Measurements from ENCODE around the gene STXBP5L.
"Not testable (repeated sequence)": the region's sequence is repeated elsewhere in the genome, so short reads cannot be mapped to it uniquely, and the experiment has no call there.

The STXBP5L gene

DNA sequence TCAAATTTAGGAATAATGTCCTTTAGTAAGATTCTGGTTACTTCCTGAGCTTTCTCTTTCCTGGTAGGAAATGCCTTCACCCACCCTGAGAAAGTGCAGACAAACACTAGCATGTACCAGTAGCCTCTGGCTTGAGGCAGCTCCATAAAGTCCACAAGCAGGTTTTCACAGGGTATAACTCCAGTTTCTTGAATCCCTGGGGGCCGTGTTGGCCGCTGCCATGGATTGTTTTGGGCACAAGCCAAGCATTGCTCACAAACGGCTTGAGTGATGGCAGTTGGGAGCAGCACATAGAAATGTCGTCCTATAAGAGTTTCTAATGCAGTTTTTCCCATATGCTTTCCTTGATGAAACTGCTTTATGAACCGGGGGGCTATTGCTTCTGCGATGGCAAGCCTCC, 164.1 kb downstream of the STXBP5L start:
- H3K4me3 ChIP-seq (ENCODE audit: low read depth, low read length): no peak overlapping the region
- H3K79me2 ChIP-seq: no peaks in the 10 kb centered on the region
- no peaks in the 10 kb centered on the region for H3K36me3 ChIP-seq (ENCODE audit: control insufficient read depth, insufficient read depth, low read length)
- no peak overlapping the region for H2AFZ ChIP-seq
- H3K9ac ChIP-seq: no peak overlapping the region
- H3K4me2 ChIP-seq (ENCODE audit: low read length): no peak overlapping the region
- H3K27ac ChIP-seq: no peak overlapping the region
- TF ChIP-seq, protein P1, sequence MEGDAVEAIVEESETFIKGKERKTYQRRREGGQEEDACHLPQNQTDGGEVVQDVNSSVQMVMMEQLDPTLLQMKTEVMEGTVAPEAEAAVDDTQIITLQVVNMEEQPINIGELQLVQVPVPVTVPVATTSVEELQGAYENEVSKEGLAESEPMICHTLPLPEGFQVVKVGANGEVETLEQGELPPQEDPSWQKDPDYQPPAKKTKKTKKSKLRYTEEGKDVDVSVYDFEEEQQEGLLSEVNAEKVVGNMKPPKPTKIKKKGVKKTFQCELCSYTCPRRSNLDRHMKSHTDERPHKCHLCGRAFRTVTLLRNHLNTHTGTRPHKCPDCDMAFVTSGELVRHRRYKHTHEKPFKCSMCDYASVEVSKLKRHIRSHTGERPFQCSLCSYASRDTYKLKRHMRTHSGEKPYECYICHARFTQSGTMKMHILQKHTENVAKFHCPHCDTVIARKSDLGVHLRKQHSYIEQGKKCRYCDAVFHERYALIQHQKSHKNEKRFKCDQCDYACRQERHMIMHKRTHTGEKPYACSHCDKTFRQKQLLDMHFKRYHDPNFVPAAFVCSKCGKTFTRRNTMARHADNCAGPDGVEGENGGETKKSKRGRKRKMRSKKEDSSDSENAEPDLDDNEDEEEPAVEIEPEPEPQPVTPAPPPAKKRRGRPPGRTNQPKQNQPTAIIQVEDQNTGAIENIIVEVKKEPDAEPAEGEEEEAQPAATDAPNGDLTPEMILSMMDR (IDR thresholded peaks at IDR 0.05): no peak
- no peaks in the 10 kb centered on the region for H3K4me1 ChIP-seq
- H3K9me3 ChIP-seq (ENCODE audit: control insufficient read depth, low read length): no peaks in the 10 kb centered on the region
- H3K27me3 ChIP-seq (ENCODE audit: control insufficient read depth, insufficient read depth, low read length): no peaks in the 10 kb centered on the region

GRCh38 chr3:121073011-121073410, 165.0 kb downstream of the STXBP5L start:
- H2AFZ ChIP-seq: no peak overlapping the region
- no peaks in the 10 kb centered on the region for H3K79me2 ChIP-seq
- H3K4me1 ChIP-seq: no peaks in the 10 kb centered on the region
- H3K9me3 ChIP-seq (ENCODE audit: control insufficient read depth, low read length): no peaks in the 10 kb centered on the region
- no peak overlapping the region for H3K27ac ChIP-seq
- H3K36me3 ChIP-seq (ENCODE audit: control insufficient read depth, insufficient read depth, low read length): no peaks in the 10 kb centered on the region
- H3K4me2 ChIP-seq (ENCODE audit: low read length): no peak overlapping the region
- no peaks in the 10 kb centered on the region for H3K27me3 ChIP-seq (ENCODE audit: control insufficient read depth, insufficient read depth, low read length)
- TF ChIP-seq, protein P1 (IDR thresholded peaks at IDR 0.05): no peak
- no peak overlapping the region for H3K4me3 ChIP-seq (ENCODE audit: low read depth, low read length)
- no peak overlapping the region for H3K9ac ChIP-seq

- Histone ChIP-seq H3K4me3 (ENCODE audit: low read depth, low read length) (no peak overlapping the region), H2AFZ (no peak overlapping the region), H3K27ac (no peak overlapping the region), H3K27me3 (ENCODE audit: control insufficient read depth, insufficient read depth, low read length) (no peaks in the 10 kb centered on the region), H3K4me2 (ENCODE audit: low read length) (no peak overlapping the region), H3K36me3 (ENCODE audit: control insufficient read depth, insufficient read depth, low read length) (no peaks in the 10 kb centered on the region), H3K9ac (no peak overlapping the region), H3K9me3 (ENCODE audit: control insufficient read depth, low read length) (no peaks in the 10 kb centered on the region), H3K79me2 (no peaks in the 10 kb centered on the region), H3K4me1 (no peaks in the 10 kb centered on the region)
- TF ChIP-seq, protein P1 (IDR thresholded peaks at IDR 0.05): no peak
Measured at GRCh38 chr3:121075191-121075590, 167.2 kb downstream of the STXBP5L start.

- H3K9me3 ChIP-seq (ENCODE audit: control insufficient read depth, low read length); H3K4me2 ChIP-seq (ENCODE audit: low read length); H3K9ac ChIP-seq; H3K4me1 ChIP-seq; H3K79me2 ChIP-seq; H3K27me3 ChIP-seq (ENCODE audit: control insufficient read depth, insufficient read depth, low read length); H3K36me3 ChIP-seq (ENCODE audit: control insufficient read depth, insufficient read depth, low read length); H3K27ac ChIP-seq; H3K4me3 ChIP-seq (ENCODE audit: low read depth, low read length); H2AFZ ChIP-seq: not testable (repeated sequence)
Measured at GRCh38 chr3:121078378-121079101, 170.5 kb downstream of the STXBP5L start.

DNA sequence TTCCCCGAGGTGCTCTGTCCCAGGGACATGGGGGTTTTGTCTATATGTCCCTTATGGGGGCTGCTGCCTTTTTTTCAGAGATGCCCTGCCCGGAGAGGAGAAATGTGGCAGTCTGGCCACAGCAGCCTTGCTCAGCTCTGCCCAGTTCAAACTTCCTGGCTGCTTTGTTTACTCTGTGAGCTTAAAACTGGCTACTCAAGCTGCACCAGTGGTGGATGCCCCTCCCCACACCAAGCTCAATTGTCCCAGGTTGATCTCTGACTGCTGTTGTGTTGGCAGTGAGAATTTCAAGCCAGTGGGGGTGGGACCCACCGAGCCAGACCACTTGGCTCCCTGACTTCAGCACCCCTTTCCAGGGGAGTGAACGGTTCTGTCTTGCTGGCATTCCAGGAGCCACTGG, 188.9 kb downstream of the STXBP5L start:
- H3K4me3 ChIP-seq (ENCODE audit: low read depth, low read length): no peak overlapping the region
- TF ChIP-seq, protein P1 (IDR thresholded peaks at IDR 0.05): no peak

GRCh38 chr3:121111086-121111485, 203.1 kb downstream of the STXBP5L start:
- H3K27me3 ChIP-seq (ENCODE audit: control insufficient read depth, insufficient read depth, low read length); H3K4me3 ChIP-seq (ENCODE audit: low read depth, low read length); H2AFZ ChIP-seq; H3K4me1 ChIP-seq; H3K36me3 ChIP-seq (ENCODE audit: control insufficient read depth, insufficient read depth, low read length); H3K4me2 ChIP-seq (ENCODE audit: low read length); H3K79me2 ChIP-seq; H3K9me3 ChIP-seq (ENCODE audit: control insufficient read depth, low read length); H3K9ac ChIP-seq; H3K27ac ChIP-seq: not testable (repeated sequence)

More for the DNA sequence above, 188.9 kb downstream of the STXBP5L start:
- no peak overlapping the region for H2AFZ ChIP-seq
- H3K79me2 ChIP-seq: no peaks in the 10 kb centered on the region
- no peaks in the 10 kb centered on the region for H3K4me1 ChIP-seq
- no peak overlapping the region for H3K27ac ChIP-seq
- H3K36me3 ChIP-seq (ENCODE audit: control insufficient read depth, insufficient read depth, low read length): no peaks in the 10 kb centered on the region
- no peak overlapping the region for H3K9ac ChIP-seq
- H3K9me3 ChIP-seq (ENCODE audit: control insufficient read depth, low read length): no peaks in the 10 kb centered on the region
- H3K4me2 ChIP-seq (ENCODE audit: low read length): no peak overlapping the region
- no peaks in the 10 kb centered on the region for H3K27me3 ChIP-seq (ENCODE audit: control insufficient read depth, insufficient read depth, low read length)

All from parathyroid adenoma (tissue), 2 donors.